Camera-type eye (tissue), 1 donor: ENCODE results near the gene VWA2. TPM values are rescaled to one million over a fixed set of nuclear protein-coding genes. Genes with fewer than 3 reads are reported as not detected.

Source experiments
- total RNA-seq: library from RNA; depleted of rRNA; stranded (reverse); fragments of >200 nt; gene quantifications from one replicate; pipeline ENCODE4 v1.2.3, GENCODE V29; 2014

Gene VWA2
- total RNA-seq, result 3.0 TPM

GRCh38 chr10:114239117-114239993 is at the start of gene VWA2:
Gene VWA2 (plus strand): TSS chr10:114239254. CDS start chr10:114248714, 9,460 bp downstream.

Other genes with a start within 250 kb of the VWA2 start
- 1.6 TPM for gene ADRB1, start 195.4 kb upstream of the VWA2 start, total RNA-seq
- 66.1 TPM for gene CCDC186, start 65.1 kb upstream of the VWA2 start, total RNA-seq
- gene TDRD1, start 59.9 kb upstream of the VWA2 start, total RNA-seq, result 0.38 TPM
- gene AFAP1L2, start 165.2 kb downstream of the VWA2 start, total RNA-seq, result 19.6 TPM